ENCODE measurements around the gene DLGAP3. TPM values are rescaled to one million over a fixed set of nuclear protein-coding genes. Genes with fewer than 3 reads are reported as not detected.

DLGAP3 gene
- total and polyA plus RNA-seq, 2 donors (not counting 3 experiments of a cell fraction or from before 2014, with no cell fraction given): 0.04 to 0.20 TPM

GRCh38 chr1:34829250-34829649 lies 100.2 kb downstream of the DLGAP3 start:
- intact Hi-C loops (cut with micrococcal nuclease) (no loop called here), dilution Hi-C loops (cut with MboI; ENCODE audit: extremely low pct_ligation_motif_present, low sequenced_read_pairs) (no loop called here)
- H3K4me2 ChIP-seq (ENCODE audit: insufficient read depth, low read length): no peak overlapping the region
- ChIA-PET POLR2A (no interaction called here), CTCF (no interaction called here)
- no TSS peak for BruUV-seq (replicated peaks)
- no peaks in the 10 kb centered on the region for H4K20me1 ChIP-seq (replicated peaks; ENCODE audit: control insufficient read depth, extremely low read depth, insufficient read depth, low read length)
- H3K9ac ChIP-seq (replicated peaks; ENCODE audit: extremely low read depth, insufficient read depth, low read length): no peak overlapping the region
- DNase-seq (ENCODE audit: low read depth, low spot score): no peak
- H3K79me2 ChIP-seq (ENCODE audit: control insufficient read depth, insufficient read depth, low read length): no peaks in the 10 kb centered on the region
- H2AFZ ChIP-seq (ENCODE audit: low read depth, low read length): no peak overlapping the region
- no peaks in the 10 kb centered on the region for H3K9me3 ChIP-seq (replicated peaks; ENCODE audit: control insufficient read depth, insufficient read depth, low read length)
- H3K4me1 ChIP-seq (ENCODE audit: control insufficient read depth, extremely low read depth, insufficient read depth, low read length): no peaks in the 10 kb centered on the region
- peaks cover 2 to 3% of the 10 kb centered on the region in 2 experiments for H3K27me3 ChIP-seq (ENCODE audit: control insufficient read depth in 2 of 2, insufficient read depth in 2 of 2, low read length in 2 of 2)
- H3K4me3 ChIP-seq (replicated peaks in 1 of 3; ENCODE audit: insufficient read depth in 1 of 3, low read depth in 1 of 3, low read length in 3 of 3): no peak overlapping the region
- H3K27ac ChIP-seq (ENCODE audit: insufficient read depth, low read depth, low read length): no peak overlapping the region
- no peaks in the 10 kb centered on the region for H3K9me1 ChIP-seq (replicated peaks; ENCODE audit: control insufficient read depth, extremely low read depth, insufficient read depth, low read length)
- TF ChIP-seq GATA2 (IDR thresholded peaks at IDR 0.05; ENCODE audit: insufficient read depth, insufficient read length, low read depth, low read length): no peak
- TF ChIP-seq MYC (IDR thresholded peaks at IDR 0.05; ENCODE audit: low read depth, low read length): no peak
- no peak for TF ChIP-seq MAX (IDR thresholded peaks at IDR 0.05; ENCODE audit: insufficient read depth, insufficient read length)
- FAIRE-seq: no peak
- no peaks in the 10 kb centered on the region for H3K36me3 ChIP-seq (ENCODE audit: control insufficient read depth in 2 of 2, extremely low read depth in 1 of 2, insufficient read depth in 2 of 2, low read length in 2 of 2)

GRCh38 chr1:34828611-34829010 lies 100.8 kb downstream of the DLGAP3 start:
- no peak overlapping the region for H3K9ac ChIP-seq (replicated peaks; ENCODE audit: extremely low read depth, insufficient read depth, low read length)
- no peaks in the 10 kb centered on the region for H3K36me3 ChIP-seq (ENCODE audit: control insufficient read depth in 2 of 2, extremely low read depth in 1 of 2, insufficient read depth in 2 of 2, low read length in 2 of 2)
- BruUV-seq (replicated peaks): no TSS peak
- H3K27me3 ChIP-seq (ENCODE audit: control insufficient read depth in 2 of 2, insufficient read depth in 2 of 2, low read length in 2 of 2): peaks cover 2 to 3% of the 10 kb centered on the region in 2 experiments
- H3K9me3 ChIP-seq (replicated peaks; ENCODE audit: control insufficient read depth, insufficient read depth, low read length): no peaks in the 10 kb centered on the region
- no peak overlapping the region for H3K4me2 ChIP-seq (ENCODE audit: insufficient read depth, low read length)
- H3K27ac ChIP-seq (ENCODE audit: insufficient read depth, low read depth, low read length): no peak overlapping the region
- H4K20me1 ChIP-seq (replicated peaks; ENCODE audit: control insufficient read depth, extremely low read depth, insufficient read depth, low read length): no peaks in the 10 kb centered on the region
- FAIRE-seq: no peak
- H3K4me3 ChIP-seq (replicated peaks in 1 of 3; ENCODE audit: insufficient read depth in 1 of 3, low read depth in 1 of 3, low read length in 3 of 3): no peak overlapping the region
- POLR2A ChIA-PET: no interaction called here
- dilution Hi-C loops (cut with MboI; ENCODE audit: extremely low pct_ligation_motif_present, low sequenced_read_pairs): no loop called here
- CTCF ChIA-PET: interaction anchor here (1.0 kb wide), 1 partner anchor 24 kb away, joined by 3 read pairs; no protein-coding TSS in a partner anchor
- DNase-seq (ENCODE audit: low read depth, low spot score): no peak
- H3K79me2 ChIP-seq (ENCODE audit: control insufficient read depth, insufficient read depth, low read length): no peaks in the 10 kb centered on the region
- no peaks in the 10 kb centered on the region for H3K4me1 ChIP-seq (ENCODE audit: control insufficient read depth, extremely low read depth, insufficient read depth, low read length)
- H3K9me1 ChIP-seq (replicated peaks; ENCODE audit: control insufficient read depth, extremely low read depth, insufficient read depth, low read length): no peaks in the 10 kb centered on the region
- intact Hi-C loops (cut with micrococcal nuclease): no loop called here
- TF ChIP-seq GATA2 (IDR thresholded peaks at IDR 0.05; ENCODE audit: insufficient read depth, insufficient read length, low read depth, low read length) (no peak), MYC (IDR thresholded peaks at IDR 0.05; ENCODE audit: low read depth, low read length) (no peak), JUN (IDR thresholded peaks at IDR 0.05; ENCODE audit: borderline replicate concordance, insufficient read depth, insufficient read length, low read depth) (no peak), FOS (IDR thresholded peaks at IDR 0.05; ENCODE audit: borderline replicate concordance, insufficient read depth, low read length) (no peak), POLR2A (IDR thresholded peaks at IDR 0.05; ENCODE audit: low read depth, low read length) (no peak), EZH2 (IDR thresholded peaks at IDR 0.05; ENCODE audit: borderline replicate concordance, low read depth, low read length, severe bottlenecking) (no peak), MAX (IDR thresholded peaks at IDR 0.05; ENCODE audit: insufficient read depth, insufficient read length) (no peak), CTCF (IDR thresholded peaks at IDR 0.05; ENCODE audit: extremely low read depth in 1 of 2, insufficient read depth in 1 of 2, low read depth in 1 of 2, low read length in 2 of 2) (no peak), POLR2AphosphoS5 (IDR thresholded peaks at IDR 0.05; ENCODE audit: insufficient read depth, low read depth, low read length) (no peak)
- H2AFZ ChIP-seq (ENCODE audit: low read depth, low read length): no peak overlapping the region
